ENCODE measurements around the gene ZNF354C.

DNA sequence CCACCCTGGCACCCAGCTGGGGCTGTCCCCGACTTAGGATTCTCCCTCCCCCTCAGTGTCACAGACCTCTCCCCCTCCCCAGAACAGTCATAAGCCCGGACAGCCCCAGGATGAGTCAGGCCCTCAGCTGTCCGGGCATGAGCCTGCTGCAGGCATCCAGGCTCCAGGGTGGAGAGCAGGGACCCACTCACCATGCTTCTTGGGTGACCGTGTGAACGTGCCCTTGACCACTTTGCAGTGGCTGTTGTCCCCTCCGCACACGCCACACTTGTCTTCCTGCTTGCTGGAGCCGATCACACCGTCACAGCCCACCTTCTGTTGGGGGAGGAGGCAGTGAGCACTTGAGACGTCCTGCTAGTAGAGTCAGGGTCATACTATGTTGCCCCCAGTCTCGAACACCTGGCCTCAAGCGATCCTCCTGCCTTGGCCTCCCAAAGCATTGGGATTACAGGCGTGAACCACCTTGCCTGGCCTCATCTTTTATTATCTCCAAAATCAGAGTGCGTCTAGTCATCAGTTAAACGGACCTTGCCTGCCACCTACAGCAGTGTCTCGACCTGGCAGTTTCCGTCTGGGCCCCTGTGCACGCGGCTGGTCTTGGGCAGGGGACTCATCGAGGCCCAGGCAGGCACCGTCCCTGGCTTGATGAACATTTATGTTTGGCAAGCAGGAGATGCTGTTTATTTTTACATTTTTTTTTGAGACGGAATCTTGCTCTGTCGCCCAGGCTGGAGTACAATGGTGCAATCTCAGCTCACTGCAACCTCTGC is 72.6 kb downstream of the ZNF354C start:
- TF ChIP-seq, protein P1, sequence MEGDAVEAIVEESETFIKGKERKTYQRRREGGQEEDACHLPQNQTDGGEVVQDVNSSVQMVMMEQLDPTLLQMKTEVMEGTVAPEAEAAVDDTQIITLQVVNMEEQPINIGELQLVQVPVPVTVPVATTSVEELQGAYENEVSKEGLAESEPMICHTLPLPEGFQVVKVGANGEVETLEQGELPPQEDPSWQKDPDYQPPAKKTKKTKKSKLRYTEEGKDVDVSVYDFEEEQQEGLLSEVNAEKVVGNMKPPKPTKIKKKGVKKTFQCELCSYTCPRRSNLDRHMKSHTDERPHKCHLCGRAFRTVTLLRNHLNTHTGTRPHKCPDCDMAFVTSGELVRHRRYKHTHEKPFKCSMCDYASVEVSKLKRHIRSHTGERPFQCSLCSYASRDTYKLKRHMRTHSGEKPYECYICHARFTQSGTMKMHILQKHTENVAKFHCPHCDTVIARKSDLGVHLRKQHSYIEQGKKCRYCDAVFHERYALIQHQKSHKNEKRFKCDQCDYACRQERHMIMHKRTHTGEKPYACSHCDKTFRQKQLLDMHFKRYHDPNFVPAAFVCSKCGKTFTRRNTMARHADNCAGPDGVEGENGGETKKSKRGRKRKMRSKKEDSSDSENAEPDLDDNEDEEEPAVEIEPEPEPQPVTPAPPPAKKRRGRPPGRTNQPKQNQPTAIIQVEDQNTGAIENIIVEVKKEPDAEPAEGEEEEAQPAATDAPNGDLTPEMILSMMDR (IDR thresholded peaks at IDR 0.05), result no peak
- no peak for TF ChIP-seq POLR2A (IDR thresholded peaks at IDR 0.05)
- TF ChIP-seq POLR2AphosphoS5 (IDR thresholded peaks at IDR 0.05), result no peak

Measured in breast epithelium (tissue), 3 donors.